HUES48 (cell line): ENCODE measurements around the gene DOCK3.
"Not testable (repeated sequence)": the region's sequence is repeated elsewhere in the genome, so short reads cannot be mapped to it uniquely, and the experiment has no call there.

Source experiments
- H3K27ac ChIP-seq: one replicate; pipeline ENCODE4 v1.7.0; 2013; ENCODE audit warnings: low read depth, low read length, inconsistent platforms
- H3K27me3 ChIP-seq: 2 replicates; pipeline ENCODE4 v1.6.1; 2013; ENCODE audit warnings: mild to moderate bottlenecking, low read length; ENCODE audit not compliant: control insufficient read depth, insufficient read depth
- H3K36me3 ChIP-seq: 2 replicates; pipeline ENCODE4 v1.6.1; 2013; ENCODE audit warnings: low read length; ENCODE audit not compliant: control insufficient read depth, insufficient read depth
- H3K4me1 ChIP-seq: 2 replicates; pipeline ENCODE4 v1.6.1; 2013; ENCODE audit warnings: mild to moderate bottlenecking, low read length; ENCODE audit not compliant: control insufficient read depth, insufficient read depth
- H3K4me3 ChIP-seq: 2 replicates; pipeline ENCODE4 v1.5.1; 2013; ENCODE audit warnings: mild to moderate bottlenecking, low read depth, low read length
- H3K9ac ChIP-seq: 2 replicates; pipeline ENCODE4 v1.6.1; 2013; ENCODE audit warnings: mild to moderate bottlenecking, low read depth, low read length, moderate library complexity
- H3K9me3 ChIP-seq: 2 replicates; pipeline ENCODE4 v1.6.1; 2013; ENCODE audit warnings: low read length; ENCODE audit not compliant: control insufficient read depth, insufficient read depth

Gene DOCK3

GRCh38 chr3:51024765-51025632, 350.3 kb downstream of the DOCK3 start:
- Histone ChIP-seq H3K4me3 (no peak overlapping the region), H3K9ac (no peak overlapping the region), H3K9me3 (no peaks in the 10 kb centered on the region), H3K4me1 (peaks cover 10% of the 10 kb centered on the region; the same call in 1 of the 2 replicates), H3K36me3 (no peaks in the 10 kb centered on the region), H3K27ac (no peak overlapping the region), H3K27me3 (no peaks in the 10 kb centered on the region)

- H3K9me3 ChIP-seq = peaks cover 8% of the 10 kb centered on the region
- no peak overlapping the region for H3K9ac ChIP-seq
- H3K4me3 ChIP-seq = no peak overlapping the region
- no peaks in the 10 kb centered on the region for H3K27me3 ChIP-seq
- H3K36me3 ChIP-seq = no peaks in the 10 kb centered on the region
- H3K4me1 ChIP-seq = 0 out of 2 replicates have a peak, but pooled peaks cover 9% of the 10 kb centered on the region
- no peak overlapping the region for H3K27ac ChIP-seq
Observed at GRCh38 chr3:51031666-51032065, 356.9 kb downstream of the DOCK3 start.

- Histone ChIP-seq H3K27me3 (no peaks in the 10 kb centered on the region), H3K36me3 (no peaks in the 10 kb centered on the region), H3K9me3 (peaks cover 8% of the 10 kb centered on the region), H3K4me3 (no peak overlapping the region), H3K27ac (no peak overlapping the region), H3K4me1 (0 out of 2 replicates have a peak, but pooled peaks cover 4% of the 10 kb centered on the region), H3K9ac (no peak overlapping the region)
Observed at GRCh38 chr3:51035630-51036029, 360.9 kb downstream of the DOCK3 start.

- no peak overlapping the region for H3K27ac ChIP-seq
- no peak overlapping the region for H3K9ac ChIP-seq
- H3K27me3 ChIP-seq = no peaks in the 10 kb centered on the region
- no peaks in the 10 kb centered on the region for H3K36me3 ChIP-seq
- no peak overlapping the region for H3K4me3 ChIP-seq
- H3K9me3 ChIP-seq = no peaks in the 10 kb centered on the region
- H3K4me1 ChIP-seq = no peaks in the 10 kb centered on the region
Observed at GRCh38 chr3:51044982-51045381, 370.3 kb downstream of the DOCK3 start.

GRCh38 chr3:51052562-51052961, 377.8 kb downstream of the DOCK3 start:
- Histone ChIP-seq H3K27ac (no peak overlapping the region), H3K4me1 (no peaks in the 10 kb centered on the region), H3K36me3 (no peaks in the 10 kb centered on the region), H3K9ac (no peak overlapping the region), H3K4me3 (no peak overlapping the region), H3K27me3 (no peaks in the 10 kb centered on the region), H3K9me3 (no peaks in the 10 kb centered on the region)

- Histone ChIP-seq H3K4me1 (no peaks in the 10 kb centered on the region), H3K36me3 (no peaks in the 10 kb centered on the region), H3K4me3 (no peak overlapping the region), H3K9ac (no peak overlapping the region), H3K27ac (no peak overlapping the region), H3K9me3 (no peaks in the 10 kb centered on the region), H3K27me3 (no peaks in the 10 kb centered on the region)
Observed at GRCh38 chr3:51057121-51057520, 382.4 kb downstream of the DOCK3 start.

- no peaks in the 10 kb centered on the region for H3K9me3 ChIP-seq
- H3K27me3 ChIP-seq = no peaks in the 10 kb centered on the region
- H3K9ac ChIP-seq = no peak overlapping the region
- no peak overlapping the region for H3K4me3 ChIP-seq
- no peaks in the 10 kb centered on the region for H3K36me3 ChIP-seq
- H3K27ac ChIP-seq = no peak overlapping the region
- no peaks in the 10 kb centered on the region for H3K4me1 ChIP-seq
Observed at GRCh38 chr3:51063053-51063452, 388.3 kb downstream of the DOCK3 start.

- Histone ChIP-seq H3K27ac (no peak overlapping the region), H3K4me1 (no peaks in the 10 kb centered on the region), H3K9ac (no peak overlapping the region), H3K36me3 (peaks cover 2% of the 10 kb centered on the region; the same call in 1 of the 2 replicates), H3K27me3 (no peaks in the 10 kb centered on the region), H3K9me3 (no peaks in the 10 kb centered on the region), H3K4me3 (no peak overlapping the region)
Observed at GRCh38 chr3:51075221-51075775, 400.6 kb downstream of the DOCK3 start.

GRCh38 chr3:51082363-51082762, 407.6 kb downstream of the DOCK3 start:
- Histone ChIP-seq H3K4me1 (no peaks in the 10 kb centered on the region), H3K27me3 (no peaks in the 10 kb centered on the region), H3K27ac (no peak overlapping the region), H3K9ac (no peak overlapping the region), H3K36me3 (no peaks in the 10 kb centered on the region), H3K9me3 (peaks cover 31% of the 10 kb centered on the region; the same call in 1 of the 2 replicates), H3K4me3 (no peak overlapping the region)

- H3K27ac ChIP-seq = no peak overlapping the region
- no peaks in the 10 kb centered on the region for H3K4me1 ChIP-seq
- no peaks in the 10 kb centered on the region for H3K36me3 ChIP-seq
- H3K9ac ChIP-seq = no peak overlapping the region
- H3K9me3 ChIP-seq = peaks cover 31% of the 10 kb centered on the region; the same call in 1 of the 2 replicates
- H3K4me3 ChIP-seq = no peak overlapping the region
- H3K27me3 ChIP-seq = no peaks in the 10 kb centered on the region
Observed at GRCh38 chr3:51083490-51083889, 408.8 kb downstream of the DOCK3 start.

- H3K4me3 ChIP-seq, H3K9me3 ChIP-seq, H3K27ac ChIP-seq, H3K4me1 ChIP-seq, H3K9ac ChIP-seq, H3K27me3 ChIP-seq: not testable (repeated sequence)
- peaks cover 11% of the 10 kb centered on the region for H3K36me3 ChIP-seq
Observed at GRCh38 chr3:51092141-51092540, 417.4 kb downstream of the DOCK3 start.
